ENCODE data around the gene HYDIN.

Gene HYDIN

GRCh38 chr16:70788668-70789594 is 441.6 kb downstream of the HYDIN start:
- Mint-ChIP-seq H3K9me3 (no peaks in the 10 kb centered on the region), H3K4me3 (no peak overlapping the region), H3K4me1 (peaks cover 13% of the 10 kb centered on the region), H3K27ac (peak overlapping the region in 1 of 2 donors; percentile 75), H3K27me3 (no peaks in the 10 kb centered on the region)
- no peak for DNase-seq
- no peak for ATAC-seq

- Mint-ChIP-seq H3K4me1 (peaks cover 13% of the 10 kb centered on the region), H3K27me3 (no peaks in the 10 kb centered on the region), H3K27ac (peak overlapping the region in 1 of 2 donors; percentile 35), H3K9me3 (peaks cover 0 to 5% of the 10 kb centered on the region in 2 donors), H3K4me3 (no peak overlapping the region)
- DNase-seq = no peak
- no peak for ATAC-seq
Observed at GRCh38 chr16:70786020-70786755, 444.3 kb downstream of the HYDIN start.

- Mint-ChIP-seq H3K27ac (no peak overlapping the region), H3K4me3 (no peak overlapping the region), H3K27me3 (no peaks in the 10 kb centered on the region), H3K9me3 (peaks cover 0 to 6% of the 10 kb centered on the region in 2 donors), H3K4me1 (peaks cover 4% of the 10 kb centered on the region)
- ATAC-seq (no peak), DNase-seq (no peak)
Observed at GRCh38 chr16:70784692-70785555, 445.6 kb downstream of the HYDIN start.

- DNase-seq (no peak), ATAC-seq (no peak)
- Mint-ChIP-seq H3K4me1 (no peaks in the 10 kb centered on the region), H3K27me3 (no peaks in the 10 kb centered on the region), H3K4me3 (no peak overlapping the region), H3K27ac (peak overlapping the region in 1 of 2 donors; percentile 32), H3K9me3 (peaks cover 0 to 6% of the 10 kb centered on the region in 2 donors)
Observed at GRCh38 chr16:70782237-70782636, 448.3 kb downstream of the HYDIN start.

- Mint-ChIP-seq H3K27me3 (no peaks in the 10 kb centered on the region), H3K4me1 (no peaks in the 10 kb centered on the region), H3K9me3 (peaks cover 0 to 6% of the 10 kb centered on the region in 2 donors), H3K4me3 (no peak overlapping the region), H3K27ac (peak overlapping the region; percentile 4 to 87)
- DNase-seq (no peak), ATAC-seq (no peak)
Observed at GRCh38 chr16:70781800-70782199, 448.7 kb downstream of the HYDIN start.

GRCh38 chr16:70780546-70780945 is 450.0 kb downstream of the HYDIN start:
- no peaks in the 10 kb centered on the region for H3K27me3 Mint-ChIP-seq
- no peak overlapping the region for H3K4me3 Mint-ChIP-seq
- peaks cover 0 to 6% of the 10 kb centered on the region in 2 donors for H3K9me3 Mint-ChIP-seq
- no peak overlapping the region for H3K27ac Mint-ChIP-seq
- no peak for DNase-seq
- no peaks in the 10 kb centered on the region for H3K4me1 Mint-ChIP-seq
- no peak for ATAC-seq

GRCh38 chr16:70779361-70779760 is 451.2 kb downstream of the HYDIN start:
- H3K9me3 Mint-ChIP-seq = peaks cover 0 to 6% of the 10 kb centered on the region in 2 donors
- H3K4me3 Mint-ChIP-seq = no peak overlapping the region

GRCh38 chr16:70778901-70779309 is 451.6 kb downstream of the HYDIN start:
- peak in 1 of 2 donors; percentile 2 for DNase-seq

More at GRCh38 chr16:70779361-70779760, 451.2 kb downstream of the HYDIN start:
- DNase-seq = no peak
- no peaks in the 10 kb centered on the region for H3K4me1 Mint-ChIP-seq
- no peaks in the 10 kb centered on the region for H3K27me3 Mint-ChIP-seq
- no peak overlapping the region for H3K27ac Mint-ChIP-seq
- ATAC-seq = no peak

GRCh38 chr16:70777973-70778406 is 452.5 kb downstream of the HYDIN start:
- H3K27me3 Mint-ChIP-seq = no peaks in the 10 kb centered on the region
- DNase-seq (no peak), ATAC-seq (no peak)
- H3K4me3 Mint-ChIP-seq = no peak overlapping the region
- peaks cover 0 to 6% of the 10 kb centered on the region in 2 donors for H3K9me3 Mint-ChIP-seq
- H3K4me1 Mint-ChIP-seq = no peaks in the 10 kb centered on the region
- no peak overlapping the region for H3K27ac Mint-ChIP-seq

More at GRCh38 chr16:70778901-70779309, 451.6 kb downstream of the HYDIN start:
- no peak for ATAC-seq
- Mint-ChIP-seq H3K27me3 (no peaks in the 10 kb centered on the region), H3K9me3 (peaks cover 0 to 6% of the 10 kb centered on the region in 2 donors), H3K27ac (peak overlapping the region in 1 of 2 donors; percentile 90), H3K4me1 (no peaks in the 10 kb centered on the region), H3K4me3 (peak overlapping the region in 1 of 2 donors; percentile 22)

GRCh38 chr16:70777496-70777895 is 453.0 kb downstream of the HYDIN start:
- H3K4me1 Mint-ChIP-seq = no peaks in the 10 kb centered on the region
- H3K4me3 Mint-ChIP-seq = no peak overlapping the region
- peaks cover 0 to 6% of the 10 kb centered on the region in 2 donors for H3K9me3 Mint-ChIP-seq
- H3K27ac Mint-ChIP-seq = no peak overlapping the region
- DNase-seq (no peak), ATAC-seq (no peak)
- no peaks in the 10 kb centered on the region for H3K27me3 Mint-ChIP-seq

GRCh38 chr16:70775399-70775798 is 455.1 kb downstream of the HYDIN start:
- ATAC-seq = no peak
- Mint-ChIP-seq H3K4me3 (no peak overlapping the region), H3K9me3 (no peaks in the 10 kb centered on the region), H3K27me3 (no peaks in the 10 kb centered on the region), H3K27ac (no peak overlapping the region), H3K4me1 (peaks cover 8% of the 10 kb centered on the region)
- no peak for DNase-seq

- DNase-seq = no peak
- no peak for ATAC-seq
- no peak overlapping the region for H3K4me3 Mint-ChIP-seq
- H3K27me3 Mint-ChIP-seq = no peaks in the 10 kb centered on the region
- no peaks in the 10 kb centered on the region for H3K9me3 Mint-ChIP-seq
- H3K4me1 Mint-ChIP-seq = peaks cover 11% of the 10 kb centered on the region
- H3K27ac Mint-ChIP-seq = no peak overlapping the region
Observed at GRCh38 chr16:70774261-70774660, 456.3 kb downstream of the HYDIN start.

GRCh38 chr16:70772493-70772892 is 458.0 kb downstream of the HYDIN start:
- no peak overlapping the region for H3K4me3 Mint-ChIP-seq
- no peaks in the 10 kb centered on the region for H3K9me3 Mint-ChIP-seq
- no peak overlapping the region for H3K27ac Mint-ChIP-seq
- DNase-seq (no peak), ATAC-seq (no peak)
- peaks cover 11% of the 10 kb centered on the region for H3K4me1 Mint-ChIP-seq
- H3K27me3 Mint-ChIP-seq = no peaks in the 10 kb centered on the region

GRCh38 chr16:70770626-70771552 is 459.6 kb downstream of the HYDIN start:
- peaks cover 11% of the 10 kb centered on the region for H3K4me1 Mint-ChIP-seq
- no peak overlapping the region for H3K4me3 Mint-ChIP-seq
- no peaks in the 10 kb centered on the region for H3K9me3 Mint-ChIP-seq
- DNase-seq = peak; percentile 63 to 69
- no peaks in the 10 kb centered on the region for H3K27me3 Mint-ChIP-seq
- peak overlapping the region in 1 of 2 donors; percentile 48 for H3K27ac Mint-ChIP-seq
- peak; percentile 82 for ATAC-seq
